Endodermal cell (in vitro differentiated cells): Measurements from ENCODE around the gene NUP210. TPM values are rescaled to one million over a fixed set of nuclear protein-coding genes. Genes with fewer than 3 reads are reported as not detected.

Experiments used
- DNase-seq: peaks from one replicate; pipeline ENCODE4 v3.0.0-alpha.2; 2017
- H3K27ac ChIP-seq: 2 replicates; pipeline ENCODE4 v1.5.1; 2013; ENCODE audit warnings: mild to moderate bottlenecking, low read depth, low read length, moderate library complexity
- H3K27me3 ChIP-seq: 2 replicates; pipeline ENCODE4 v1.6.1; 2013; ENCODE audit warnings: mild to moderate bottlenecking, low read length, moderate library complexity; ENCODE audit not compliant: insufficient read depth, control insufficient read depth, poor library complexity, severe bottlenecking
- H3K36me3 ChIP-seq: 2 replicates; pipeline ENCODE4 v1.7.0; 2013; ENCODE audit warnings: mild to moderate bottlenecking, low read length, moderate library complexity; ENCODE audit not compliant: control insufficient read depth, insufficient read depth
- H3K4me1 ChIP-seq: one replicate; pipeline ENCODE4 v1.7.0; 2013; ENCODE audit warnings: low read length; ENCODE audit not compliant: control insufficient read depth, insufficient read depth
- H3K4me3 ChIP-seq: 2 replicates; pipeline ENCODE4 v1.5.1; 2013; ENCODE audit warnings: mild to moderate bottlenecking, low read length, moderate library complexity
- H3K9ac ChIP-seq: 2 replicates; pipeline ENCODE4 v1.6.1; 2013; ENCODE audit warnings: mild to moderate bottlenecking, low read length, moderate library complexity; ENCODE audit not compliant: poor library complexity, severe bottlenecking; ENCODE audit errors: extremely low read depth
- H3K9me3 ChIP-seq: 2 replicates; pipeline ENCODE4 v1.6.1; 2013; ENCODE audit warnings: mild to moderate bottlenecking, low read length, moderate library complexity; ENCODE audit not compliant: control insufficient read depth
- H3K27ac Mint-ChIP-seq: 2 replicates; pipeline ENCODE4 v1.8.0; 2020; ENCODE audit warnings: mixed read lengths
- H3K27me3 Mint-ChIP-seq: 2 replicates; pipeline ENCODE4 v1.8.0; 2021; ENCODE audit warnings: mild to moderate bottlenecking, mixed read lengths; ENCODE audit not compliant: insufficient read depth
- H3K36me3 Mint-ChIP-seq: 2 replicates; pipeline ENCODE4 v1.8.0; 2020; ENCODE audit warnings: low read depth, mixed read lengths
- H3K4me1 Mint-ChIP-seq: 2 replicates; pipeline ENCODE4 v1.8.0; 2020; ENCODE audit warnings: mixed read lengths
- H3K4me3 Mint-ChIP-seq: 2 replicates; pipeline ENCODE4 v1.8.0; 2020; ENCODE audit warnings: mild to moderate bottlenecking, moderate library complexity, mixed read lengths
- H3K9me3 Mint-ChIP-seq: 2 replicates; pipeline ENCODE4 v1.8.0; 2020; ENCODE audit warnings: mild to moderate bottlenecking, mixed read lengths
- WGBS, 2 experiments: methylation state at CpG; one replicate each; pipeline versions ENCODE4 v1.1.5 to v1.1.7; 2013; ENCODE audit warnings: missing lambda C conversion rate in 2 of 2, mixed read lengths in 1 of 2; ENCODE audit not compliant: insufficient coverage in 1 of 2, insufficient read length in 1 of 2; 5-methylcytosine and 5-hydroxymethylcytosine counted together
- total RNA-seq, 2 donors: library from RNA; stranded (reverse); fragmentation: NEBNext Ultra II Directional in 1 of 2; extraction: Animal tissue kit (Norgen Biotek cat#: 25700) in 1 of 2; gene quantifications; 2 replicates in 1 of 2; 3 replicates in 1 of 2; pipeline ENCODE4 v1.2.1, GENCODE V29; 2021
- TF ChIP-seq, protein P1 (sequence below): fragments of 200-600 bp; sonication (generic); conservative IDR thresholded peaks from 2 replicates; pipeline ENCODE4 v1.5.0; 2021; ENCODE audit warnings: antibody characterized with exemption, mild to moderate bottlenecking

NUP210 gene
- total RNA-seq, 2 donors from 2014 or later = 43.0 to 62.3 TPM

- Mint-ChIP-seq H3K27me3 (no peaks in the 10 kb centered on the region), H3K36me3 (peaks cover 14% of the 10 kb centered on the region), H3K9me3 (no peaks in the 10 kb centered on the region), H3K4me1 (no peaks in the 10 kb centered on the region), H3K4me3 (no peak overlapping the region), H3K27ac (no peak overlapping the region)
- Histone ChIP-seq H3K4me3 (no peak overlapping the region), H3K36me3 (peaks cover 6% of the 10 kb centered on the region), H3K4me1 (no peaks in the 10 kb centered on the region), H3K9me3 (no peaks in the 10 kb centered on the region), H3K27me3 (no peaks in the 10 kb centered on the region), H3K27ac (no peak overlapping the region), H3K9ac (no peak overlapping the region)
- TF ChIP-seq, protein P1, sequence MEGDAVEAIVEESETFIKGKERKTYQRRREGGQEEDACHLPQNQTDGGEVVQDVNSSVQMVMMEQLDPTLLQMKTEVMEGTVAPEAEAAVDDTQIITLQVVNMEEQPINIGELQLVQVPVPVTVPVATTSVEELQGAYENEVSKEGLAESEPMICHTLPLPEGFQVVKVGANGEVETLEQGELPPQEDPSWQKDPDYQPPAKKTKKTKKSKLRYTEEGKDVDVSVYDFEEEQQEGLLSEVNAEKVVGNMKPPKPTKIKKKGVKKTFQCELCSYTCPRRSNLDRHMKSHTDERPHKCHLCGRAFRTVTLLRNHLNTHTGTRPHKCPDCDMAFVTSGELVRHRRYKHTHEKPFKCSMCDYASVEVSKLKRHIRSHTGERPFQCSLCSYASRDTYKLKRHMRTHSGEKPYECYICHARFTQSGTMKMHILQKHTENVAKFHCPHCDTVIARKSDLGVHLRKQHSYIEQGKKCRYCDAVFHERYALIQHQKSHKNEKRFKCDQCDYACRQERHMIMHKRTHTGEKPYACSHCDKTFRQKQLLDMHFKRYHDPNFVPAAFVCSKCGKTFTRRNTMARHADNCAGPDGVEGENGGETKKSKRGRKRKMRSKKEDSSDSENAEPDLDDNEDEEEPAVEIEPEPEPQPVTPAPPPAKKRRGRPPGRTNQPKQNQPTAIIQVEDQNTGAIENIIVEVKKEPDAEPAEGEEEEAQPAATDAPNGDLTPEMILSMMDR = no peak
- WGBS, 2 experiments = 93 to 98% methylated on average over 10 to 12 of the region's 12 CpGs
- no peak for DNase-seq
Measured at GRCh38 chr3:13399603-13400002, 20.5 kb downstream of the NUP210 start.

DNA sequence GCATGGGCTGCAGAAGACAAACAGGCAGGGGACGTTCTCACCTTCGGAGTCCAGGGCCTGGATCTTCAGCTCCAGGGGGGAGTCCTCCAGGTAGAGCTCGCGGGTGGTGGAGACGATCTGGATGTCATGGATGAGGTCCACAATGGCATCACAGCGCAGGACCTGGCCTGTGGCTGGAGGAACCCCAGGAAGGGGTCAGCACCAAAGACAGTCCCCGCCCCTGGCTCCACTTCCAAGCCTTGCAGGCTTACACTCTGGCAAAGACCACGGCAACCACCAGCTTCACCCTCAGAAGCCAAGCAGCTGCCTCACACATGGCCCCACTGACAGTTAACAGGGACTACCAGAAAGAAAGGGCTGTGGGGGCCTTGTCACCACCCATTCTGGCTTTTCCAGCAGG lies 22.8 kb downstream of the NUP210 start:
- H3K27me3 ChIP-seq = no peaks in the 10 kb centered on the region
- H3K27ac ChIP-seq = no peak overlapping the region
- H3K4me1 ChIP-seq = no peaks in the 10 kb centered on the region
- Mint-ChIP-seq H3K9me3 (no peaks in the 10 kb centered on the region), H3K4me1 (no peaks in the 10 kb centered on the region), H3K27me3 (no peaks in the 10 kb centered on the region), H3K36me3 (peaks cover 14% of the 10 kb centered on the region), H3K27ac (peak overlapping the region; percentile 64), H3K4me3 (no peak overlapping the region)
- no peak overlapping the region for H3K9ac ChIP-seq
- TF ChIP-seq, protein P1 = no peak
- H3K9me3 ChIP-seq = no peaks in the 10 kb centered on the region
- WGBS, 2 experiments = 92 to 97% methylated on average over 6 to 8 of the region's 8 CpGs
- peaks cover 6% of the 10 kb centered on the region for H3K36me3 ChIP-seq
- no peak for DNase-seq
- no peak overlapping the region for H3K4me3 ChIP-seq

- 40 to 77% methylated on average over 1 to 4 of the region's 4 CpGs for WGBS, 2 experiments
- Histone ChIP-seq H3K9ac (no peak overlapping the region), H3K9me3 (no peaks in the 10 kb centered on the region), H3K36me3 (peaks cover 6% of the 10 kb centered on the region), H3K4me3 (no peak overlapping the region), H3K4me1 (no peaks in the 10 kb centered on the region), H3K27ac (no peak overlapping the region), H3K27me3 (no peaks in the 10 kb centered on the region)
- TF ChIP-seq, protein P1 = no peak
- H3K4me1 Mint-ChIP-seq = no peaks in the 10 kb centered on the region
- DNase-seq = no peak
- no peak overlapping the region for H3K27ac Mint-ChIP-seq
- no peak overlapping the region for H3K4me3 Mint-ChIP-seq
- H3K27me3 Mint-ChIP-seq = no peaks in the 10 kb centered on the region
- no peaks in the 10 kb centered on the region for H3K9me3 Mint-ChIP-seq
- H3K36me3 Mint-ChIP-seq = peaks cover 16% of the 10 kb centered on the region
Measured at GRCh38 chr3:13394363-13394762, 25.8 kb downstream of the NUP210 start.
